ENCODE data around the gene RAB3A.

Gene RAB3A

GRCh38 chr19:18185538-18185937 lies 18.3 kb downstream of the RAB3A start:
- Histone ChIP-seq H3K36me3 (ENCODE audit: control insufficient read depth in 2 of 2, insufficient read depth in 1 of 2, low read length in 2 of 2) (no peaks in the 10 kb centered on the region), H3K4me1 (ENCODE audit: control insufficient read depth, insufficient read depth, low read length) (no peaks in the 10 kb centered on the region), H3K27ac (ENCODE audit: extremely low read depth, low read depth, low read length) (no peak overlapping the region), H3K4me3 (ENCODE audit: low read depth, low read length) (no peak overlapping the region), H3K9me3 (ENCODE audit: control insufficient read depth, insufficient read depth, low read depth, low read length) (no peaks in the 10 kb centered on the region)
- CTCF ChIA-PET = interaction anchor here (0.6 to 1.2 kb wide), 3 partner anchors 9 to 126 kb away, joined by 3 read pairs; no protein-coding TSS in a partner anchor
- POLR2A ChIA-PET = no interaction called here
- no peak for TF ChIP-seq SETDB1 (IDR thresholded peaks at IDR 0.05; ENCODE audit: insufficient read length, low read length)
- no peak for TF ChIP-seq GFI1B (tag by site-specific recombination; IDR thresholded peaks at IDR 0.05)
- TF ChIP-seq ZNF610 (tag by site-specific recombination; IDR thresholded peaks at IDR 0.05; ENCODE audit: borderline replicate concordance) = no peak

- H3K4me1 ChIP-seq (ENCODE audit: control insufficient read depth, insufficient read depth, low read length) = no peaks in the 10 kb centered on the region
- TF ChIP-seq ZNF24 (tag by site-specific recombination; IDR thresholded peaks at IDR 0.05) (no peak), KLF1 (tag by site-specific recombination; IDR thresholded peaks at IDR 0.05) (no peak), WT1 (tag by site-specific recombination; IDR thresholded peaks at IDR 0.05) (peak; percentile 48; the same call in 1 of the 2 replicates), ZNF549 (tag by site-specific recombination; IDR thresholded peaks at IDR 0.05) (no peak), ZNF148 (tag by site-specific recombination; IDR thresholded peaks at IDR 0.05; ENCODE audit: borderline replicate concordance) (no peak), PRDM6 (tag by site-specific recombination; IDR thresholded peaks at IDR 0.05) (peak; percentile 65), ZNF274 (IDR thresholded peaks at IDR 0.05; ENCODE audit: low read length) (no peak), ZNF274 (tag by site-specific recombination; IDR thresholded peaks at IDR 0.05; ENCODE audit: borderline replicate concordance) (no peak), PATZ1 (tag by site-specific recombination; IDR thresholded peaks at IDR 0.05) (no peak), GLIS1 (tag by site-specific recombination; IDR thresholded peaks at IDR 0.05) (peak; percentile 42), FEZF1 (tag by site-specific recombination; IDR thresholded peaks at IDR 0.05) (peak; percentile 28; the same call in 1 of the 2 replicates), ZEB2 (tag by site-specific recombination; IDR thresholded peaks at IDR 0.05) (no peak), ZIC2 (tag by site-specific recombination; IDR thresholded peaks at IDR 0.05) (no peak), ZNF248 (tag by site-specific recombination; IDR thresholded peaks at IDR 0.05) (no peak), ZNF18 (tag by site-specific recombination; IDR thresholded peaks at IDR 0.05) (0 out of 2 replicates have a peak, but pooled peaks have one; percentile 37), ZNF433 (tag by site-specific recombination; IDR thresholded peaks at IDR 0.05; ENCODE audit: low read depth) (no peak), ZNF514 (tag by site-specific recombination; IDR thresholded peaks at IDR 0.05) (no peak), OSR2 (tag by site-specific recombination; IDR thresholded peaks at IDR 0.05) (peak; percentile 51; the same call in 1 of the 2 replicates), ZXDB (tag by site-specific recombination; IDR thresholded peaks at IDR 0.05) (no peak), ZNF302 (tag by site-specific recombination; IDR thresholded peaks at IDR 0.05; ENCODE audit: low read depth) (no peak), ZNF830 (tag by site-specific recombination; IDR thresholded peaks at IDR 0.05; ENCODE audit: low read depth) (no peak), ZNF558 (tag by site-specific recombination; IDR thresholded peaks at IDR 0.05) (no peak)
- no peaks in the 10 kb centered on the region for H3K9me3 ChIP-seq (ENCODE audit: control insufficient read depth, insufficient read depth, low read depth, low read length)
- no peaks in the 10 kb centered on the region for H3K36me3 ChIP-seq (ENCODE audit: control insufficient read depth in 2 of 2, insufficient read depth in 1 of 2, low read length in 2 of 2)
- H3K27ac ChIP-seq (ENCODE audit: extremely low read depth, low read depth, low read length) = no peak overlapping the region
- ChIA-PET CTCF (interaction anchor here (0.6 to 1.4 kb wide), 6 partner anchors 22 to 324 kb away, joined by 3 to 6 read pairs (median 3); no protein-coding TSS in a partner anchor), POLR2A (interaction anchor here (0.7 to 2.3 kb wide), 2 partner anchors 9 to 232 kb away, joined by 3 to 8 read pairs; partner anchors contain the start of gene MPV17L2)
- no peak overlapping the region for H3K4me3 ChIP-seq (ENCODE audit: low read depth, low read length)
Observed at GRCh38 chr19:18183529-18183928, 20.3 kb downstream of the RAB3A start.

All from HEK293 (cell line).